Measurements from ENCODE around the gene GSG1L. TPM values are rescaled to one million over a fixed set of nuclear protein-coding genes. Genes with fewer than 3 reads are reported as not detected.

GSG1L gene
- polyA plus RNA-seq, 3 donors = not detected

DNA sequence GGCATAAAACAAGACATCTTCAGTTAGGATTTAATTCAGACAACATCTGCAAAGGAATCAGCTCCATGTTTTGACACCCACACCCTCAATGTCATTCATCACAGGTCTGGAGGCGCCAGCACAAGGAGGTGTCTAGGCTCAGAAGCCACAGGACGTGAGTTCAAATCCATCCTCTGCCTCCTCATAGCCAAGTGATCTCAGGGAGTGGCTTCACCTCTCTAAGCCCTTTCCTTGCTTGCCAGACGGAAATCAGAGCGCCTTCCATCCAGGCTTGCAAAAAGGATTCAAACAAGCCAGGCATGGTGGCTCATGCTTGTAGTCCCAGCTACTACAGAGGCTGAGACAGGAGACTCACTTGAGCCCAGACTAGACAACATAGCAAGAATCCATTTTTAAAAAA is 84.6 kb downstream of the GSG1L start:
- Mint-ChIP-seq H3K4me3 (no peak overlapping the region), H3K27ac (no peak overlapping the region), H3K36me3 (no peaks in the 10 kb centered on the region), H3K9me3 (peaks cover 0 to 7% (median 3%) of the 10 kb centered on the region in 7 donors), H3K27me3 (ENCODE audit: low read depth in 3 of 3) (peaks cover 6 to 11% (median 7%) of the 10 kb centered on the region in 3 donors), H3K4me1 (no peaks in the 10 kb centered on the region)
- no peak overlapping the region for H3K27ac ChIP-seq (ENCODE audit: low read depth in 1 of 2, low read length in 2 of 2)
- no peaks in the 10 kb centered on the region for H3K9me3 ChIP-seq (replicated peaks in 1 of 2; ENCODE audit: control insufficient read depth in 1 of 2, insufficient read depth in 1 of 2, low read length in 2 of 2)
- no peak overlapping the region for H2AFZ ChIP-seq (ENCODE audit: insufficient read depth, low read depth, low read length, poor library complexity, severe bottlenecking)
- no peak overlapping the region for H3K9ac ChIP-seq (ENCODE audit: insufficient read depth, low read length, poor library complexity, severe bottlenecking)
- intact Hi-C loops (cut with micrococcal nuclease) = no loop called here
- no peaks in the 10 kb centered on the region for H3K4me1 ChIP-seq (ENCODE audit: control insufficient read depth in 1 of 2, insufficient read depth in 2 of 2, low read length in 2 of 2)
- no peaks in the 10 kb centered on the region for H3K79me2 ChIP-seq (ENCODE audit: insufficient read depth, low read length)
- TF ChIP-seq, protein P1, sequence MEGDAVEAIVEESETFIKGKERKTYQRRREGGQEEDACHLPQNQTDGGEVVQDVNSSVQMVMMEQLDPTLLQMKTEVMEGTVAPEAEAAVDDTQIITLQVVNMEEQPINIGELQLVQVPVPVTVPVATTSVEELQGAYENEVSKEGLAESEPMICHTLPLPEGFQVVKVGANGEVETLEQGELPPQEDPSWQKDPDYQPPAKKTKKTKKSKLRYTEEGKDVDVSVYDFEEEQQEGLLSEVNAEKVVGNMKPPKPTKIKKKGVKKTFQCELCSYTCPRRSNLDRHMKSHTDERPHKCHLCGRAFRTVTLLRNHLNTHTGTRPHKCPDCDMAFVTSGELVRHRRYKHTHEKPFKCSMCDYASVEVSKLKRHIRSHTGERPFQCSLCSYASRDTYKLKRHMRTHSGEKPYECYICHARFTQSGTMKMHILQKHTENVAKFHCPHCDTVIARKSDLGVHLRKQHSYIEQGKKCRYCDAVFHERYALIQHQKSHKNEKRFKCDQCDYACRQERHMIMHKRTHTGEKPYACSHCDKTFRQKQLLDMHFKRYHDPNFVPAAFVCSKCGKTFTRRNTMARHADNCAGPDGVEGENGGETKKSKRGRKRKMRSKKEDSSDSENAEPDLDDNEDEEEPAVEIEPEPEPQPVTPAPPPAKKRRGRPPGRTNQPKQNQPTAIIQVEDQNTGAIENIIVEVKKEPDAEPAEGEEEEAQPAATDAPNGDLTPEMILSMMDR (IDR thresholded peaks at IDR 0.05) = no peak
- H4K20me1 ChIP-seq (ENCODE audit: insufficient read depth, low read length) = no peaks in the 10 kb centered on the region
- no peaks in the 10 kb centered on the region for H3K27me3 ChIP-seq (ENCODE audit: control insufficient read depth in 2 of 2, insufficient read depth in 2 of 2, low read length in 2 of 2)
- no peak for DNase-seq
- WGBS (ENCODE audit: insufficient coverage) = 92% methylated on average over 4 of the region's 4 CpGs
- no peaks in the 10 kb centered on the region for H3K36me3 ChIP-seq (replicated peaks in 1 of 2; ENCODE audit: control insufficient read depth in 1 of 2, insufficient read depth in 2 of 2, low read length in 2 of 2)
- no peak overlapping the region for H3K4me3 ChIP-seq (replicated peaks in 1 of 3; ENCODE audit: low read depth in 2 of 3, low read length in 3 of 3)
- H3K4me2 ChIP-seq (replicated peaks; ENCODE audit: extremely low read depth, low read length, poor library complexity, severe bottlenecking) = no peak overlapping the region

DNA sequence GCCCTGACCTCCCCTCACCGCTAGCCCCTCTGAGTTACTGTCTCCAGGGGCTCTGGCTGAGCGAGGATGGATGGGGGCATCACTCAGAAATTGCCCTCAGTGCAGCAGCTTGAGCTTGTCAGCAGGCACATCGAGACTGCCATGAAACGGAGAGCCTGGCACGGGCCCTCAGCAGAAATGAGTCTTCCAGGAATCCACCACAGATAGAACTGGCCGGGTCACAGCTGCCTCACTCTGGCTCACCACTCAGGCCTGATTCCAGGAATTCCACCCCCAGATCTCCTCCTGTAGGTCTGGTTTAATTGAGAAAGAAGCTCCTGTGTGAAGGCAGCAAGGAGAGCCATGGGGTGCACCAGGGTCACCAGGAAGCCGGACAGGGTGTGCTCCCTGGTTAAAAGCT is 85.5 kb downstream of the GSG1L start:
- Histone ChIP-seq H3K36me3 (replicated peaks in 1 of 2; ENCODE audit: control insufficient read depth in 1 of 2, insufficient read depth in 2 of 2, low read length in 2 of 2) (no peaks in the 10 kb centered on the region), H3K4me3 (replicated peaks in 1 of 3; ENCODE audit: low read depth in 2 of 3, low read length in 3 of 3) (no peak overlapping the region), H3K4me2 (replicated peaks; ENCODE audit: extremely low read depth, low read length, poor library complexity, severe bottlenecking) (no peak overlapping the region), H3K27me3 (ENCODE audit: control insufficient read depth in 2 of 2, insufficient read depth in 2 of 2, low read length in 2 of 2) (no peaks in the 10 kb centered on the region), H3K79me2 (ENCODE audit: insufficient read depth, low read length) (no peaks in the 10 kb centered on the region), H3K4me1 (ENCODE audit: control insufficient read depth in 1 of 2, insufficient read depth in 2 of 2, low read length in 2 of 2) (no peaks in the 10 kb centered on the region), H3K9me3 (replicated peaks in 1 of 2; ENCODE audit: control insufficient read depth in 1 of 2, insufficient read depth in 1 of 2, low read length in 2 of 2) (no peaks in the 10 kb centered on the region), H3K9ac (ENCODE audit: insufficient read depth, low read length, poor library complexity, severe bottlenecking) (no peak overlapping the region), H3K27ac (ENCODE audit: low read depth in 1 of 2, low read length in 2 of 2) (no peak overlapping the region), H4K20me1 (ENCODE audit: insufficient read depth, low read length) (no peaks in the 10 kb centered on the region), H2AFZ (ENCODE audit: insufficient read depth, low read depth, low read length, poor library complexity, severe bottlenecking) (no peak overlapping the region)
- TF ChIP-seq, protein P1 (IDR thresholded peaks at IDR 0.05) = no peak
- DNase-seq = no peak
- intact Hi-C loops (cut with micrococcal nuclease) = no loop called here
- Mint-ChIP-seq H3K4me3 (no peak overlapping the region), H3K27me3 (ENCODE audit: low read depth in 3 of 3) (peaks cover 5 to 8% (median 7%) of the 10 kb centered on the region in 3 donors), H3K9me3 (peaks cover 0 to 7% (median 0%) of the 10 kb centered on the region in 7 donors), H3K27ac (no peak overlapping the region), H3K36me3 (no peaks in the 10 kb centered on the region), H3K4me1 (no peaks in the 10 kb centered on the region)
- 91% methylated on average over 6 of the region's 7 CpGs for WGBS (ENCODE audit: insufficient coverage)

Data from CD14-positive monocyte (primary cell).